Loucy (cell line): ENCODE data around the gene YAP1.

Experiments used
- H2AFZ ChIP-seq: fragments of 200-600 bp; sonication (generic); 2 replicates; pipeline ENCODE4 v1.6.0; 2016; ENCODE audit warnings: antibody characterized with exemption, mild to moderate bottlenecking, low read length, moderate library complexity
- H3F3A ChIP-seq: fragments of 200-600 bp; 2 replicates; pipeline ENCODE4 v1.6.0; 2016; ENCODE audit warnings: antibody characterized with exemption, low read depth, mild to moderate bottlenecking
- H3K27me3 ChIP-seq: fragments of 200-600 bp; sonication (generic); 2 replicates; pipeline ENCODE4 v1.6.1; 2014; ENCODE audit warnings: low read length, mild to moderate bottlenecking; ENCODE audit not compliant: insufficient read depth, poor library complexity, severe bottlenecking
- H3K36me3 ChIP-seq: fragments of 200-600 bp; sonication (generic); 2 replicates; pipeline ENCODE4 v1.6.1; 2016; ENCODE audit warnings: low read length; ENCODE audit not compliant: insufficient read depth
- H3K4me1 ChIP-seq: fragments of 200-600 bp; sonication (generic); 2 replicates; pipeline ENCODE4 v1.5.1; 2014; ENCODE audit warnings: low read length, mild to moderate bottlenecking; ENCODE audit not compliant: insufficient read depth, poor library complexity, severe bottlenecking
- H3K4me2 ChIP-seq: fragments of 200-600 bp; sonication (generic); 2 replicates; pipeline ENCODE4 v1.6.0; 2014; ENCODE audit warnings: antibody characterized with exemption, low read length, low read depth, mild to moderate bottlenecking; ENCODE audit not compliant: poor library complexity, severe bottlenecking
- H3K4me3 ChIP-seq: fragments of 200-600 bp; sonication (generic); 2 replicates; pipeline ENCODE4 v1.5.1; 2014; ENCODE audit warnings: low read length, mild to moderate bottlenecking, mixed read lengths; ENCODE audit not compliant: poor library complexity, severe bottlenecking
- H3K79me2 ChIP-seq: fragments of 200-600 bp; sonication (generic); 2 replicates; pipeline ENCODE4 v1.6.1; 2014; ENCODE audit warnings: low read length; ENCODE audit not compliant: insufficient read depth
- H3K9ac ChIP-seq: fragments of 200-600 bp; sonication (generic); 2 replicates; pipeline ENCODE4 v1.6.0; 2014; ENCODE audit warnings: mild to moderate bottlenecking, low read depth, low read length, moderate library complexity; ENCODE audit not compliant: poor library complexity, severe bottlenecking
- H3K9me2 ChIP-seq: fragments of 200-600 bp; sonication (generic); replicated peaks from 2 replicates; pipeline ENCODE4 v1.6.1; 2016; ENCODE audit warnings: low read depth, low read length, mixed read lengths
- H3K9me3 ChIP-seq: fragments of 200-600 bp; sonication (generic); 2 replicates; pipeline ENCODE4 v1.6.1; 2014; ENCODE audit warnings: mild to moderate bottlenecking, antibody characterized with exemption, low read length, low read depth; ENCODE audit not compliant: insufficient read depth
- H4K20me1 ChIP-seq: fragments of 200-600 bp; sonication (generic); 2 replicates; pipeline ENCODE4 v1.6.0; 2014; ENCODE audit warnings: antibody characterized with exemption, low read length, mild to moderate bottlenecking; ENCODE audit not compliant: insufficient read depth, poor library complexity, severe bottlenecking
- CTCF ChIP-seq: fragments of 200-600 bp; sonication (generic); conservative IDR thresholded peaks from 2 replicates; pipeline ENCODE4 v1.5.1; 2014; ENCODE audit warnings: mild to moderate bottlenecking, antibody characterized with exemption, low read length
- EZH2phosphoT487 ChIP-seq: fragments of 200-600 bp; IDR thresholded peaks from 2 replicates; pipeline ENCODE4 v1.6.1; 2018; ENCODE audit warnings: antibody characterized with exemption, mild to moderate bottlenecking, moderate library complexity, borderline replicate concordance

The YAP1 gene

GRCh38 chr11:102192349-102193066, 82.3 kb downstream of the YAP1 start:
- Histone ChIP-seq H3K36me3 (no peaks in the 10 kb centered on the region), H3K9me3 (no peaks in the 10 kb centered on the region), H3K4me3 (no peak overlapping the region), H3K9ac (no peak overlapping the region), H3K27me3 (no peaks in the 10 kb centered on the region), H3K4me1 (no peaks in the 10 kb centered on the region), H3K4me2 (no peak overlapping the region), H3F3A (no peaks in the 10 kb centered on the region), H4K20me1 (no peaks in the 10 kb centered on the region), H2AFZ (no peak overlapping the region), H3K9me2 (no peaks in the 10 kb centered on the region), H3K79me2 (no peaks in the 10 kb centered on the region)
- TF ChIP-seq CTCF (no peak), EZH2phosphoT487 (no peak)

GRCh38 chr11:102194257-102194656, 84.0 kb downstream of the YAP1 start:
- Histone ChIP-seq H4K20me1 (no peaks in the 10 kb centered on the region), H3K79me2 (no peaks in the 10 kb centered on the region), H3K36me3 (no peaks in the 10 kb centered on the region), H3K4me3 (no peak overlapping the region), H3K9me2 (no peaks in the 10 kb centered on the region), H3K4me2 (no peak overlapping the region), H3K4me1 (no peaks in the 10 kb centered on the region), H2AFZ (no peak overlapping the region), H3K9me3 (no peaks in the 10 kb centered on the region), H3K9ac (no peak overlapping the region), H3F3A (no peaks in the 10 kb centered on the region), H3K27me3 (no peaks in the 10 kb centered on the region)
- TF ChIP-seq EZH2phosphoT487 (no peak), CTCF (no peak)

GRCh38 chr11:102194990-102195389, 84.7 kb downstream of the YAP1 start:
- Histone ChIP-seq H3F3A (no peaks in the 10 kb centered on the region), H3K9ac (no peak overlapping the region), H3K79me2 (no peaks in the 10 kb centered on the region), H3K4me3 (no peak overlapping the region), H4K20me1 (no peaks in the 10 kb centered on the region), H3K27me3 (no peaks in the 10 kb centered on the region), H3K4me1 (no peaks in the 10 kb centered on the region), H3K9me3 (no peaks in the 10 kb centered on the region), H3K9me2 (no peaks in the 10 kb centered on the region), H3K4me2 (no peak overlapping the region), H2AFZ (no peak overlapping the region), H3K36me3 (no peaks in the 10 kb centered on the region)
- TF ChIP-seq CTCF = no peak
- no peak for TF ChIP-seq EZH2phosphoT487
